ENCODE measurements around the gene ITPKB. TPM values are rescaled to one million over a fixed set of nuclear protein-coding genes. Genes with fewer than 3 reads are reported as not detected.

Gene ITPKB
- total RNA-seq, 1 experiment from 2014 or later: 0.07 TPM

DNA sequence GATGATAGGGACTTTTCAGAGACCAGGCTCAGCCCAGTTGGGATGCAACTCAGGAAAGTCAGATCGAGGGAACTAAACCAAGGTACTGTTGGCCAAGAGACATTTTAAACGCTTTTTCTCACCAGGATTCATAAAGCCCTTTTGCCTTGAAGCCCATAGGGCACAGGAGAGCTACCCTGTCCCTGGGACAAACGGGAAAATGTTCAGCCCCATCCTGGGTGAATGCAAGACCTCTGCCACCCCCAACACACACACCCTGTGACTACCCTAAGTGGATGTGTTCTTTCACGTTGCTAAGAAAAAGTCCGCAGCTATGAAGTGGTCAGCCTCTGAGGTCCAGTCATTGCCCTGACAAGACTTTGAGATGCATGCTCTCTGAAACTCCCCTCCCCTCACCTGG is 58.4 kb downstream of the ITPKB start:
- no peak for DNase-seq (ENCODE audit: low read depth)
- in situ Hi-C loops (cut with HindIII; ENCODE audit: low pct_unique_long_range_greater_than_20kb, low sequenced_read_pairs): no loop called here

DNA sequence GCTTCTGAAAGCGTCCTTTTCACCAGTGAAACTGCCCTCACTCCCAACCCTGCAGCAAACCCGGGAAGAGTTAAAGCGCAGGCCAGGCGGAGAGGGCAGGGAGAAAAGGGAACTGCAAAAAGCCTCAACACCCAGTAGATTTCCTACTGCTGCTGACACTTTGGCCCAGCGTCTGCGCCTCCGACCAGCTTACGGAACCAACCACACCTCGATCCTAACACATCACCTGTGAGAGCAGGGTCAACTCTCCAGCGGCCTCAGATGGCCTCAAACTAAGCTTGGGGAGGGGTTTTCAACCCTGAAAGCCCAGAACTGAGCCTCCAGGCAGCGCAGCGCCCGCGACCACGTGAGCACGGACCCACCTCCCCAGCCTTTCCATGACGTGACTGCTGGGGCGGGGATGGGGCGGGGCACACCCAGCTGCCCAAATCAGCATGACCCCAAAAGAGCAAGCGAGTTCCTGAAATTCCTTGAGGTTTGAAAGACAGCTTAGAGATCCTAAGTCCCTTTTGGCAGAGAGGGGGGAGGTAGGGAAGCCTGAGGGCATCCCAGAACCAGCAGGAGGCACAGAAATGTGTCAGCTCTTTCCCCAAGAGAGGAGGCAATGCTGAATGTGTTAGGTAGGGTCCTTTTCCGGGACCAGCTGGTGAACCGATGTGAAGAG is 59.1 kb downstream of the ITPKB start:
- DNase-seq (ENCODE audit: low read depth): no peak
- in situ Hi-C loops (cut with HindIII; ENCODE audit: low pct_unique_long_range_greater_than_20kb, low sequenced_read_pairs): no loop called here

DNA sequence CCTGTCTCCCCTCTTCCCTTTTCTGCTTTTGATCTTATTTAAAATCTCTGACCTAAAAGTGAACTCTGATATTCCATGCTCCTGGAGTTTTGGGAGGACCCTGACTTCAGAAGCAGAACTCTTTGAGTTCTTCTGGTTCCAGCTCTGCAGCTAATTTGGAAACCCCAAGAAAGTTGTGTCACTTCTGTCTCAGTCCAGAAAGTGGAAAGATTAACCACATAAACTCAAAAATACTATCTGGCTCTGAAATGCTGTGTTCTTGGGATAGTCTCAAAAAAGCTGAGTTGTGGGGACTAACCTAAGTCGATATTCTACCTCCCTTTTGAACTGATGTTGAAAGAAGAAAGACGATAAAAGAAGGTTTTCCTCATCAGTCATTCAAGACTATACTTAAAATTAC is 59.8 kb downstream of the ITPKB start:
- in situ Hi-C loops (cut with HindIII; ENCODE audit: low pct_unique_long_range_greater_than_20kb, low sequenced_read_pairs): no loop called here
- DNase-seq (ENCODE audit: low read depth): no peak

DNA sequence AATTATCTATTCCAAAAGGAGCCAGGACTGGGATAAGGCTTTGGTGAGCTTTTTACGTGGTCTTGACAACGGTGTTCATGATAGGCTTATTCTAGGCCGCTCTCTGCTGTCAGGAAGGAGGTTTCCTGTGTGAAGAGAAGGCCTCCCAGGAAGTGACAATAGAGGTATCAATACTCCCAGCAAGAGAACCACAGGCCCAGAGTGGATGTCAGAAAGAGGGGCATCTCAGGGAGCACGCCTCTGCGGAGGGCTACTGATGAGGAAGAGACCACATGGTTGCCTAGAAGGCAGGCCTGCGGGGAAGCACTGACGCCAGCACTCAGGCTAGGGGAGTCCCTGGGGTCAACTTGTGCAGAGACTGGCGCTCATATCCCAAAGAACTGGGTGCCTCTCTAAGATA is 60.4 kb downstream of the ITPKB start:
- in situ Hi-C loops (cut with HindIII; ENCODE audit: low pct_unique_long_range_greater_than_20kb, low sequenced_read_pairs): no loop called here
- DNase-seq (ENCODE audit: low read depth): no peak

DNA sequence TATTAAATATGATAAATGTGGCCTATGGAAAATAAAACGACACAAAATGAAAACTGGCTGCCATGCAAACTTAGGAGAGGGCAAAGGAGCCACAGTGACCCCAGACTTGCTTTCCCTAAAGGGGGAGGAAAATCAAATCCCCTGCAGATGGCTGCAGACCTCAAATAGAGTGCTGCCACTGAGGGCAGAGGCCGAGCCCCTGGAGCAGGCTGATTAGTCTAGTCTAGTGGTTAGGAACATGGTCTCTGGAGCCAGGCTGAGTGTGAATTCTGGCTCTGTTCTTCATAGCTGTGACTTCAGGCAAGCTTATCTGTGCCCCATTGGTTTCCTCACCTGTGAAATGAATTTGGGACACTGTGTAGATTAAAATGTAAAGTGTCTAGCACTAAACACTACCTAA is 60.8 kb downstream of the ITPKB start:
- in situ Hi-C loops (cut with HindIII; ENCODE audit: low pct_unique_long_range_greater_than_20kb, low sequenced_read_pairs): no loop called here
- DNase-seq (ENCODE audit: low read depth): no peak

DNA sequence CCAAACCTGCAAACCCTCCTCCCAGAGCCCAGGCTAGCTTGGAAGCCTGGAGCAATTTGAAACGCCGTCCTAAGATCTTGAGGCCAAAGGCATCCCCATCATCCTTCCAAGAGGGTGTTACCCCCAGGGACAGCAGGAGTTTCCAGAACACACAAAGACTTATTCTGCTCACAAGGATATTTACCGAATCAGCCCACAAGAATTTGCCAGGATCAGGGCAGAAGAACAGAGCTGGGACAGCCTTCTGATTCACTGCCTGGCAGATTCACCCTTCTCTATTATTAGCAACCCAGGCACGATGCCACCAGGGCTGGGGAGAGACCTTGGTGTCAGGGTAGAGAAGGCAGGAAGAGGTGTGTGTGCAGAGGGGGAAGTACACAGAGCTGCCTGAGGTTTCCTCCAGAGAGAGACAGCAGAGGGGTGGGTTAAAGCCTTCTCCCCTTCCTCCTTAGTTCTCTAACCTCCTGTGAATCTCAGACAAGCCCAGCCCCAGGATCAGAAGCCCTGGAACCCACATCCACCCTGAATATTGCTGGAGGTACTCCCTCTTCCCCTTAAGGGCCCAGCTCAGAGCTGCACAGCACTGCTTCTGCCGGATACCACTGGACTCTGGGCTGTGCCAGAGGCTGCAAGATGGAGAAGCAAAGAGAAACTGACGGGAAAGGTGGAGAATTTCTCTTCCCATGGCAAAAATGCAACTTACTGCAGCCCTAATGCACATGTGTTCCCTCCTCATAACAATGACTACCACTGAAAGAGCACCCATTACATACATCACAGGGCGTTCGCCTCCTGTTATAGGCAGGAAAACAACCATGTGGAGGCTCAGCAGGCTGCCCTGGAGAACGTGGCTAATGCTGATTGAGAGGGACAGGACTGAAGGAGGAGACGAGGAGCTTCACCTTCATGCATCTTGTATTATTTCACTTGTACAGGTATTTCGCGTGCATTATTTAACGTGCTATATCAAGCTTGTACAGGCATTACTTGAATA is 61.8 kb downstream of the ITPKB start:
- in situ Hi-C loops (cut with HindIII; ENCODE audit: low pct_unique_long_range_greater_than_20kb, low sequenced_read_pairs): no loop called here
- DNase-seq (ENCODE audit: low read depth): no peak

DNA sequence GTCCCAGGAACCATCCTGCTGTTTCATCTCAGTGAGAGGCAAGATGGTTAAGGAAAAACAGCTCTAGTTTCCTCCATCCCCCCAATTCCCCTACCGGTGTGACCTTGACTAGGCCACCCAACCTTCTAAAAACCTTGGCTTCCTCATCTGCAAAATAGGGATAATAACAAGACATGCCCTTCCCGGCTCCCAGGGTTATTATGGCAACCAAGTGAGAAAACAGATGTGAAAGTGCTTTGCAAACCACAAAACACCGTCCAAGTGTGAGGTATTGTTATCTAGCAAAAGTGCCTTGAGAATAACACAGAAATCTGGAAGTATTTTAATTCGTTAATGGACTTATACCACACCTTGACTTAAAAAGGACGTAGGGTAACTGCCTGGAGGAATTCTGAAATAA is 62.7 kb downstream of the ITPKB start:
- no peak for DNase-seq (ENCODE audit: low read depth)
- in situ Hi-C loops (cut with HindIII; ENCODE audit: low pct_unique_long_range_greater_than_20kb, low sequenced_read_pairs): no loop called here

DNA sequence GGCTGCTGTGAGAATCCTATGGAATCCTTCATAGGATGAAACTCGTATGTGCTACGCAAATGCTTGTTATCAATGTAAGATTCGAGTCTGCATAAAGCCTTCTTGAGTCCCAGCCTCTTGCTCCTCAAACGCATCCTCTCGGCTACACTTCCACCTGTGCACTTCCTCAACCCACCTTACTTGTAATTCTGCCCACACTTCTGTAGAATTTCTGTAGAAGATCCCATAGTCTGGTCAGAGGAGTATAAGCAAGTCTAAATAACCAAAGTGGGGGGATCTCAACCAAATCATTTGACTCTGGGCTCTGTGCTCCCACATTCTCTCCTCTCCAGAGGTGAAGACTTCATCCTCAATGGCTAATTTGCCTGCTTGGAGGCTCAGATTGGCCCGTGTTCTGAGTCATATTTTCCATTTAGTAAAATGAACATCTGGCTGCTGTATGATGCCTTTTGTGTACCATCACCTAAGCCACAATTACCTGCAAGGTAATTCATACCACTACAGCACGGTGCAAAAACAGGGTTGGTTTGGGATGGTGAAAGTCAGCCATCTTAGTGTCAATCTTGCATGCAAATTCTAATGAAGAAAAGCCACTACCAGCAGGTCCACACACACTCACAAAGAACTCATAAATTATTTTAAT is 63.2 kb downstream of the ITPKB start:
- DNase-seq (ENCODE audit: low read depth): no peak
- in situ Hi-C loops (cut with HindIII; ENCODE audit: low pct_unique_long_range_greater_than_20kb, low sequenced_read_pairs): no loop called here

DNA sequence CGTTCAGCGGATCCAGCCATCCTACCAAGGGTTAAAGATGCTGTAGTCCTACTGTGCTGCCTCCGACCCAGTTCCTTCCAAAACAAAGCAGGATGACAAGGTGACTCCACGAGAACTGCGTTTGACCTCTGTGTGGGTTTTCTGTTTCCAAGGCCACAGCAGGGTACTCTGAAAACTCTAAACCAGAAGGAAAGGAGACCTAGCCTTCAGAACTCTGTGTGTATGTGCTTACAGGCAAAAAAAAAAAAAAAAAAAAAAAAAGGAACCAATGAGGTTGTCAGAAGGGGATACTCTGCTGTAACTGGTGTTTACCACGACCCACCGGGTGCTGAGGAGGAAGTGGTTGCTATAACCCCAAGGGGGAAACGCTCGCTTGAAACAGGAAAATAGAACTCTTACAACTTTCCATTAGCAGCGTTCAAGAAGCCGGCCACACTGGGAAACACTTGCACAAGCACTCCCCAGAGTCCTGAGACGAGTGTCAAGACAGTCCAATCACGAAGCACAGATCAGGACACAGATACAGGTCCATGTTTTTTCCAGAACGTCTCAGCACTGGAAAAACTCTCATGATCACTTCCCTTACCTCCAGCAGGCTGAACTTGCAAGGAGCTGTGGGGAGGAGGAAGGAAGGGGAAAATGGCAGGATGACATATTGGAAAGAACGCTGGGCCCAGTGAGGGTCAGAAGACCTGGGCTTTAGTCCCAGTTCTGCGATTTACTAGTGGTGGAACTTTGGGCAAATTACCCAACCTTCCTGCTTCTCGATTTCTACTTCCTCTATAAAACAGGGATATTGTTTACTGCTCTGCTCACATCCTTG is 64.0 kb downstream of the ITPKB start:
- in situ Hi-C loops (cut with HindIII; ENCODE audit: low pct_unique_long_range_greater_than_20kb, low sequenced_read_pairs): no loop called here
- DNase-seq (ENCODE audit: low read depth): no peak

DNA sequence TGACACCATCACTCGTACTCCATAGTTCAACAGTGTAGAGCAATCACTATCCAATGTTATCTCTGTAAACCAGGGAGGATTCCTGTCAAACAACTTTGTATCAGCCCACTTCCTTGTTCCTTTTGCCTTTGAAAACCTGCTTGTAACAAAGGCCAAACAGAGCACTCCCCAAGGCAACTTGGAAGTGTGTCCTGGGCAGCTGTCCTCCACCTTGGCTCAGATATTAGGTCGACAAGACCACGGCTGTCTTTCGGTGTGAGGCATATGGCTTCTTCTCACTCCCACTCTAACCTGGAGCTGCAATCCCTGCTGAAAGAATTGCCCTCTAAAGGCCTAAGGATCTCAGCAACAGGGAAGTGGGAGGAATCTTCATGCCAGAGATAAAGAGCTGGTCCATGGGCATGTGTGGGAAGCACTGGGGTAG is 66.7 kb downstream of the ITPKB start:
- no peak for DNase-seq (ENCODE audit: low read depth)
- in situ Hi-C loops (cut with HindIII; ENCODE audit: low pct_unique_long_range_greater_than_20kb, low sequenced_read_pairs): no loop called here

DNA sequence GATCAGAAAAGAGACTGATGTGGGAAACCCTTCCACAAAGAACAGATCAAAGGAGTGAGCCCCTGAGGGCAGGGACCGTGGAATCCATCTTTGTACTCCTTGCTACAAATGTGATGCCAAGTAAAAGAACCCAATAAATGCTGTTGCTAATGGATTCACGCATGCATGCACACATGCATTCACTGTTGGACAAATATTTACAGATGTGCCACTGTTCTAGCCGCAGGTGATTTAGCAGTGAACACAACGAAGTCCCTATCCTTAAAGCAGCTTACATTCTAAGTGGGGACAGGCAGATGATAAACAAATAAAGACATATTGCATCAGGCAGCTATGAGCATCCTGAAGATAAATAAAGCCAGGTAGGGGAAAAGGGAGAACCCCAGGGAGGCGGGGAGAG is 67.8 kb downstream of the ITPKB start:
- DNase-seq (ENCODE audit: low read depth): no peak
- in situ Hi-C loops (cut with HindIII; ENCODE audit: low pct_unique_long_range_greater_than_20kb, low sequenced_read_pairs): no loop called here

DNA sequence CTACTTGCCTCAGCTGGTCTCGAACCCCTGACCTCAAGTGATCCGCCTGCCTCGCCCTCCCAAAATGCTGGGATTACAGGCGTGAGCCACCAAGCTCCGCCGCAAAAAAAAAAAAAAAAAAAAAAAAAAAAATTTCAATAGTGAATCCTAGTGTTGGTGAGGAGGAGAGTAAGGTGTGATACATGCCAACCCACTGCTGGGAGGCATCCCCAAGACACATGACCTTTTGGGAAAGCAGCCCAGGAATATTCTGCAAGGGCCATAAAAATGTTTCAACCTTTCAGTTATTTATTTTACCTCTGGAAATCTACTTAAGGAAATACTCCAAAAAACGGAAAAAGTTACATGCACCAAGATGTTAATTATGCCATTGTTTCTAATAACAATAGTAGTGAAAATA is 69.0 kb downstream of the ITPKB start:
- DNase-seq (ENCODE audit: low read depth): no peak
- in situ Hi-C loops (cut with HindIII; ENCODE audit: low pct_unique_long_range_greater_than_20kb, low sequenced_read_pairs): no loop called here

DNA sequence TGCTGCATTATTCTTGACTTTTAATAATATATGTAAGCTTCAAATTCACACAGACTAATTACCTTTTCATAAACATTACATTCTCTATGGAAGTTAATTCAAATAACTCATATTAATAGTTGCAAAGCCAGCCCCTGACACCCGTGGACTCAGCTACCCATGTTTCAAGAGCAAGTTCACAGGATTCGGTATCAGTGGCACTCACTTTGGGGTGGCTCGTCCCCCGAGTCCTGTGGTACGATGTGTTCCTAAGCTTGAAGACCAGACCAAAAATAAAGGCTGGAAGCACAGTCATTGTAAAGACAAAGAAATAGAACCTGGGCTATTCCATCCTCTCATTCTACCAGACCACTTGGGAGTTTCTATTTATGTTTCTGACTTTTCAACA is 70.9 kb downstream of the ITPKB start:
- in situ Hi-C loops (cut with HindIII; ENCODE audit: low pct_unique_long_range_greater_than_20kb, low sequenced_read_pairs): no loop called here
- no peak for DNase-seq (ENCODE audit: low read depth)

DNA sequence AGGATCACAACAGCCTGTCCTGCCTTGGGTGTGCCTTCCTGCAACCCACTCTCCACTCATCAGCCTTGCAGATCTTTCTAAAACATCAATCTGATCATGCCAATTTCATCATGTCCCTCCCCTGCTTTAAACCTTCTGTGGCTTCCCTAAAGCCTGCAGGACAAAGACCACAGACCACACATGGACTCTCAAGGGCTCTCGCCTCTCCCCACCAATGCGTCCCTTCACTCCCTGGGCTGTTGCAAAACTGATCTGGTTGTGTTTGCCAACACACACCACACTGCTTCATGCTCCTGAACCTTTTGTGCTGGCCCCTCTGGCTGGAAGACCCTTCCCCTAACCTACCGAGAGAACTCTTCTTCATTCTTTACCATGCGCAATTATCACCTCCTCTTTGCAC is 72.4 kb downstream of the ITPKB start:
- in situ Hi-C loops (cut with HindIII; ENCODE audit: low pct_unique_long_range_greater_than_20kb, low sequenced_read_pairs): no loop called here
- no peak for DNase-seq (ENCODE audit: low read depth)

DNA sequence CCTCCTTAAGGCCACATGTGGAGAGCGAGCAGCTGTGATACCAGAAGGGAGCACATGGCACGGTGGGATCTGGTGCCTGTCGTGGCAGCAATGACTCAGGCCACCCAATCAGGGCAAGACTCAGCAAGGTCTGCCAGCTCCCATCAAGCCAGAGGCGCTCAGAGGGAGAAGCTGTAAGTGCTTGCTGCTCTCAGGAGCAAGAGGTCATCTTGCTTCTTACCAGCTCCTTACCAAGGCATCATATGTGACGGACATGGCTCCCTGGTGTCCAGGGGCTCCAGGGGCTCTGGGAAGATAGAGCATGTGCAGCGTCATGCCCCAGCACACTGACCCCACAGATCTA is 72.9 kb downstream of the ITPKB start:
- DNase-seq (ENCODE audit: low read depth): no peak
- in situ Hi-C loops (cut with HindIII; ENCODE audit: low pct_unique_long_range_greater_than_20kb, low sequenced_read_pairs): no loop called here

DNA sequence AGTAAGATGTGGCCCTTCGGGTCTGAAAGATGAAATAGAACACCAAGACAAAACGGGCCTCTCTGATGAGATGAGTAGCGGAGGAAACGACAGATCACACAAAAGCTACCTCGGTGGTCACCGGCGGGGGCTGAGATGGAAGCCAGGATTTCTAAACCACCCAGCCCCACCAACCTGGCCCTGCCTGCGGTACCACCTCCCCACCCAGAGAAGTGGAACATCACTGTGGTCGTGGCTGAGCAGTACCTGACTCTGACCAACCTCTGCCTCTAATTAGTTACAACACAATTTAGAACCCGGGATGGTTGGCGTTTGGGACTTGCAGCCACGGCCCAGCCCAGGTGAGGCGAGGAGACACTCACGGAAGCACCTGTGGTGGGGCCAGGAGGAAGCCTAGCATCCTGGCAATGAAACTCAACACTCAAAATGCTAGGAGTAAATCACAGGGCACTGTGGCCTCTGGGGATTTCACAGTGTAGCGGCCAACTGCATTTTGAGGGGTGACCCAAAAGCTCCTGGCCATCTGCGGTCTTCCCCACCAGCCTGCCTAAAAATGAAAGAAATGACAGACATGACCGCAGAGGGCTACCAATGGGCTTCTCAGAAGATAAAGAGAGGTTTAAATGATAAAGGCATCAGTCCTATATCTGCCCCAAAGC is 73.4 kb downstream of the ITPKB start:
- in situ Hi-C loops (cut with HindIII; ENCODE audit: low pct_unique_long_range_greater_than_20kb, low sequenced_read_pairs): no loop called here
- DNase-seq (ENCODE audit: low read depth): no peak

DNA sequence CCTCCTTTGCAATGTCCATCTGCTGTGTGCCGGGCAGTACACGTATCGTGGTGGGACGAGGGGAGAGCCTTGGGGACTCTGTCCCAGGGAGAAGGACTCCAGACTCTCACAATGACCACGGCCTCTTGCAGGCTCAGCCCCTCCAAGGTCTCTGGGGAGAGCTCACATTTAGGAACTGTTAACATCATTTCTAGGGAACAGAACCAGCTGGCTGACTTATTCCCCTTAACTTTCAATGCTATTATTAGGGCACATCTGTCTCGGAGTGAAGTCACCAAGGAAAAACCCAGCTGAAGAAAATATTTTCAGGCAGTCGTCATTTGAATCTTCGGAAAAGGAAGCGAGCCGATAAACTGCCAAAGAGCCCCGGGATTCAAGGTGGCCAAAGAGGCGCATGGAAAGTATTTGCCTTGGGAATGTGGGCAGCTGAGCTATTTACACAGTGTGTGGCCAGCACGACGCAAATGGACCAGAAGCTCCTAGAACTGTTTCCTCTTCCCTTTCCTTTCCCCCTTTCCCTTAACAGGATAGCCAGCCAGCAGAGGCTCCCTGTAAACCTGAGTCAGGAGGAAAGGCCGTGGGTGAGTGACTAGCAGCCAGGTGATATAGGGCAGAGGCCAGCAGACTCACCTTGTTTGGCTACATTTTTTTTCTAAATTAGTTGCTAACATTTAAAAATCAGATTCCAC is 74.5 kb downstream of the ITPKB start:
- in situ Hi-C loops (cut with HindIII; ENCODE audit: low pct_unique_long_range_greater_than_20kb, low sequenced_read_pairs): no loop called here
- no peak for DNase-seq (ENCODE audit: low read depth)

DNA sequence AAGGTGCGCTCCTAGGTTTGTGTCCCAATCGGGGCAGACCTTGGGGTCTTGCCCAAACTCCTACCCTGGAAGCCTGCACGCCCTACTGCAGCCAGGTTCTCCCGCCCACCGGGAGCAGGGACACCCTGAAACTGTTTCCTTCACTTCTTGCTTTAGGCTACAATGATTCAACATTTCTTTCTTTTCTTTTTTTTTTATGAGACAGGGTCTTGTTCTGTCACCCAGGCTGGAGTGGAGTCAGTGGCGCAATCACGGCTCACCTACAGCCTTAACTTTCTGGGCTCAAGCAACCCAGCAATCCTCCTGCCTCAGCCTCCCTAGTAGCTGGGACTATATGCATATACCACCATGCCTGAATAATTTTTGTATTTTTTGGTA is 75.8 kb downstream of the ITPKB start:
- in situ Hi-C loops (cut with HindIII; ENCODE audit: low pct_unique_long_range_greater_than_20kb, low sequenced_read_pairs): no loop called here
- DNase-seq (ENCODE audit: low read depth): no peak

Measured in Caki2 (cell line).